Stimulated activated CD8-positive, alpha-beta memory T cell treated with anti-CD3 and anti-CD28 coated beads, Interleukin-7, amount 100 ng/mL, for 48 hours (primary cell): ENCODE results near the gene MAPK6.
"Not testable (repeated sequence)": the region's sequence is repeated elsewhere in the genome, so short reads cannot be mapped to it uniquely, and the experiment has no call there.

Experiments used
- DNase-seq, 2 donors: peaks; one replicate each; pipeline ENCODE4 v3.0.0-alpha.2; 2020; ENCODE audit warnings: low read depth in 1 of 2; ENCODE audit errors: extremely low read depth in 1 of 2

MAPK6 gene

GRCh38 chr15:52078876-52079700, 60.1 kb downstream of the MAPK6 start:
- peak; percentile 39 to 75 for DNase-seq

- DNase-seq, result no peak
Measured at GRCh38 chr15:52080031-52080430, 61.0 kb downstream of the MAPK6 start.

- DNase-seq, result no peak
Measured at GRCh38 chr15:52080706-52081392, 61.8 kb downstream of the MAPK6 start.

GRCh38 chr15:52082197-52083036, 63.4 kb downstream of the MAPK6 start:
- no peak for DNase-seq

GRCh38 chr15:52083037-52083359, 64.0 kb downstream of the MAPK6 start:
- DNase-seq, result not testable (repeated sequence)

- no peak for DNase-seq
Measured at GRCh38 chr15:52083603-52084002, 64.6 kb downstream of the MAPK6 start.

GRCh38 chr15:52085299-52085698, 66.3 kb downstream of the MAPK6 start:
- DNase-seq, result no peak

GRCh38 chr15:52086011-52086786, 67.2 kb downstream of the MAPK6 start:
- DNase-seq, result no peak

- DNase-seq, result no peak
Measured at GRCh38 chr15:52090193-52090592, 71.2 kb downstream of the MAPK6 start.

GRCh38 chr15:52093167-52093538, 74.1 kb downstream of the MAPK6 start:
- no peak for DNase-seq

- DNase-seq, result no peak
Measured at GRCh38 chr15:52093539-52094510, 74.8 kb downstream of the MAPK6 start.

GRCh38 chr15:52094811-52095584, 76.0 kb downstream of the MAPK6 start:
- DNase-seq, result no peak

GRCh38 chr15:52095597-52096262, 76.7 kb downstream of the MAPK6 start:
- DNase-seq, result no peak

- DNase-seq, result not testable (repeated sequence)
Measured at GRCh38 chr15:52096536-52096935, 77.5 kb downstream of the MAPK6 start.

GRCh38 chr15:52097180-52097579, 78.2 kb downstream of the MAPK6 start:
- DNase-seq, result no peak

GRCh38 chr15:52098323-52098722, 79.3 kb downstream of the MAPK6 start:
- DNase-seq, result no peak

- no peak for DNase-seq
Measured at GRCh38 chr15:52099651-52100272, 80.7 kb downstream of the MAPK6 start.
